Dedifferentiated amniotic fluid mesenchymal stem cell (primary cell): Measurements from ENCODE around the gene GABARAP.

Experiments
- DNase-seq: peaks from one replicate; pipeline ENCODE4 v3.0.0-alpha.2; 2016; ENCODE audit errors: extremely low spot score

GABARAP gene

DNA sequence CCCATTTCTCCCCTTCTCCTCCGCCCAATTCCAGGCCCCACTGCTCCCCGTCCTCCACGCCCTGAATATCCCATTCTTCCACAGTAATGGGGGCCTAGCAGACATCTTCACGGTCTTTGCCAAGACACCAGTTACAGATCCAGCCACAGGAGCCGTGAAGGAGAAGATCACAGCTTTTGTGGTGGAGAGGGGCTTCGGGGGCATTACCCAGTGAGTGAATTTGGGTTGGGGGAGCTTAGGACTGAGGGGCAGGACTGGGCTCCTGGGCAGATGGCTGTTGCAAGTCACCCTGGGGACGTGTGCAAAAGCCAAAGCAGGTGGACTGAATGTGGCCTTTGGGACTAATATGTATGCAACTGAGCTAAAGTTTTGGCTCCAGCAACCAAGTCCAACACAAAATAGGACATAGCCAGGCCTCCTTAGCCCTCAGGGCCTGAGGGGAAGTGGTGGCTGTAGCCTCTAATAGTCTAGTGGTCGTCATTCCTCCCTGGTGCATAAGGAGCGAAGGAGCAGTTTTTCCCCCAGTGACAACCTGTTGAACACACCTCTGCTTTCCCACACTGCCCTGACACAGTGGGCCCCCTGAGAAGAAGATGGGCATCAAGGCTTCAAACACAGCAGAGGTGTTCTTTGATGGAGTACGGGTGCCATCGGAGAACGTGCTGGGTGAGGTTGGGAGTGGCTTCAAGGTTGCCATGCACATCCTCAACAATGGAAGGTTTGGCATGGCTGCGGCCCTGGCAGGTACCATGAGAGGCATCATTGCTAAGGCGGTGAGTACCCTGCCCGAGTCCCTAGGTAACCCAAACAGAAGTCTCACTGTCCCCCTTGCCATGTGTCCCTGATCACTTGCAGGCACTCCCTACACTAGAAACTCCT, 19.9 kb downstream of the GABARAP start:
- no peak for DNase-seq

DNA sequence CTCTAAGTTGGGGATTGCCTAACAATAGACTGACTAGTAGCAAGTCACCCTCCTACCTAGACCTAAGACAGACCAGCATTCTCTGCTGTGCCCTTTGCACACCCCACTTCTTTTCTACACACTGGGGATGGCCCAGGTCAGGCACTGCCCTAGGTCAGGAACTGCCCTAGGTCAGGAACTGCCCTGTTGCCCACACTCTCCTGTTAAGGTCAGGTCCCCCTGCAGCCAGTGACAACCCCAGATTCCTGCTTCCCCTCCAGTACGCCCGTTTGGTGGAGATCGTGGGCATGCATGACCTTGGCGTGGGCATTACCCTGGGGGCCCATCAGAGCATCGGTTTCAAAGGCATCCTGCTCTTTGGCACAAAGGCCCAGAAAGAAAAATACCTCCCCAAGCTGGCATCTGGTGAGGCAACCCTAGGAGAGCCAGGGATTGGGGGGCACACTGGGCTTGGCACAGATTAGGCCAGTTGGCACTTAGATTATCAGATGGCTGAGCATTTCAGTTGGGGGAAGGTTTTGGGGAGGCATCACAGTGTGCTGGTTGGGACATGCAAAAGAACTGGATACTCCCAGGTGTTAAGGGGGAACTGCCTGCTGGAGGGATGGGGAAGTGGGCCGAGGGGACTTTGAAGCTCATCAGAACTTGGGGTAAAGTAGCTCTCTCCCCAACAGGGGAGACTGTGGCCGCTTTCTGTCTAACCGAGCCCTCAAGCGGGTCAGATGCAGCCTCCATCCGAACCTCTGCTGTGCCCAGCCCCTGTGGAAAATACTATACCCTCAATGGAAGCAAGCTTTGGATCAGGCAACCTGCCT, 20.8 kb downstream of the GABARAP start:
- DNase-seq, result no peak

DNA sequence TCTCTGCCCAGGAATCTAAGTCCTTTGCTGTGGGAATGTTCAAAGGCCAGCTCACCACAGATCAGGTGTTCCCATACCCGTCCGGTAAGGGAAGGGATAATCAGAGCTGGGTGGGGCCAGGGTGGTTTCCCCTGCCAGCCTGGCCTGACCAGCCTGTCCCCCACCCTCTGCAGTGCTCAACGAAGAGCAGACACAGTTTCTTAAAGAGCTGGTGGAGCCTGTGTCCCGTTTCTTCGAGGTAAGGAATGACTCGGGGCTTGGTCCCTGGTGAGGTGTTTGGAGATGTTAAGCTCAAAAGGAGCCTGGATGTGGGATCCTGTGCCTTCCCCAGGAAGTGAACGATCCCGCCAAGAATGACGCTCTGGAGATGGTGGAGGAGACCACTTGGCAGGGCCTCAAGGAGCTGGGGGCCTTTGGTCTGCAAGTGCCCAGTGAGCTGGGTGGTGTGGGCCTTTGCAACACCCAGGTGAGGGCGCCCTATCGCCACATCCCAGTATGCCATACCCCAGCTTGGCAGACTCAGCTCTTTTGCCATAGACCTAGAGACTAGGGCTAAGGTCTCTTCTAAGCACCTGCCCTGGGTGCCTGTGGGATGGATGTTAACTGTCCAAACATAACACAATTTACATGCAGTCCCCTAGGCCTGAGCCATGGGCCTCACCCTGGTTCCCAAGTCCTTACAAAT, 21.5 kb downstream of the GABARAP start:
- no peak for DNase-seq

DNA sequence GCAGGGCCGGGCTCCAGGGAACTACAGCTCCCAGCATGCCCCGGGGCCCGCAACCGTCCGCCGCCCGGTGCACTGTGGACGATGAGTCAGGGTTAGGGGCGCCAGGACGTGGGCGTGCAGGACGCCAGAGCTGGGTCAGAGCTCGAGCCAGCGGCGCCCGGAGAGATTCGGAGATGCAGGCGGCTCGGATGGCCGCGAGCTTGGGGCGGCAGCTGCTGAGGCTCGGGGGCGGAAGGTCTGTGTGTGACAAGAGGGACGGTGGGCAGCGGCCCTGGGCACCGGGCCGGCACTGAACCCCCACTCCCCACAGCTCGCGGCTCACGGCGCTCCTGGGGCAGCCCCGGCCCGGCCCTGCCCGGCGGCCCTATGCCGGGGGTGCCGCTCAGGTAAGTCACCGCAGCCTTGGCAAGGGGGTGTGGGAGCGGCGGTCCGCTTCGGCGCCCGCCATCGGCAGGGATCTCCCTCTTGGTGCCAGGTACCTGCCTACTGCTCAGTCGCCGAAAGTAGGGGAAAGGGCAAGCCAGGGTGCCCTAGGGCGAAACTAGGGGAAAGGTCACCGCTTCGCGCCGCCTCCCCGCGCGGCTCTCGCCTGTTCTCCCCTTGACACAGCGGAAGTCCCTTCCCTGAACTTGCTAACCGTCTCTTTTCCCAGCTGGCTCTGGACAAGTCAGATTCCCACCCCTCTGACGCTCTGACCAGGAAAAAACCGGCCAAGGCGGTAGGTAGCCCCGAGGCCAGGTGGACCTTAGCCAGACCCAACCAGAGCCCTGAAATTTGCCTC, 22.2 kb downstream of the GABARAP start, which contains the start of the genes ACADVL and DLG4:
TSS of gene ACADVL (plus strand) at position 127 of the 781 bp plus-strand sequence. CDS start at position 174, 47 bp downstream.
TSS of gene DLG4 (minus strand) at position 25 of the 781 bp plus-strand sequence.
- DNase-seq, result peak; percentile 87

DNA sequence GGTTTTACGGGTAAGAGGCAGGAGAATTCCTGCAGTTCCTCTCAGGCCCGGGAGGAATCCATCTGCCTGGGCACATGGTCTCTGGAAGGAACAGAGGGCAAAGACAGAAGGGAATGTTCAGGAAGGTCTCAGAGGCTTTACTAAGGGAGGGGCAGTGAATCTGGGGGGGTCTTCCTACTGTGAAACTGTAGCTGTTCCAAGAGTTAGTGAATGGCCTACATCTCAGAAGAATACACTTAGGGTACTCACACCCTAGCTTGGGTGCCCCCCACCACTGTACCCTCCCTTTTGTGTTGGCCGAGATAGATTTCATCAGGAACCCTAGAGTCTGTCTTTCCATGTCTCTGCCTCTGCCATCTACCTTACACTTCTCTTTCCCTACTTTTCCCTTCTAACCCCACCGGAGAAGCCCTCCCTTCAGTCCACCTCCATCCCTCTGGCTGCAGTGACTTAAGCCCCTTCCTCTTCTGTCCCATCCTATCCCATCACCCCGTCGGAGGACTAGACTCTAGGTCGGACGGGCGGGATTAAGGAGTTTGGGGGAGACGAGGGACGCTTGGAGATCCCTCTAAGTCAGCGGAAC, 22.9 kb downstream of the GABARAP start:
- DNase-seq, result no peak

DNA sequence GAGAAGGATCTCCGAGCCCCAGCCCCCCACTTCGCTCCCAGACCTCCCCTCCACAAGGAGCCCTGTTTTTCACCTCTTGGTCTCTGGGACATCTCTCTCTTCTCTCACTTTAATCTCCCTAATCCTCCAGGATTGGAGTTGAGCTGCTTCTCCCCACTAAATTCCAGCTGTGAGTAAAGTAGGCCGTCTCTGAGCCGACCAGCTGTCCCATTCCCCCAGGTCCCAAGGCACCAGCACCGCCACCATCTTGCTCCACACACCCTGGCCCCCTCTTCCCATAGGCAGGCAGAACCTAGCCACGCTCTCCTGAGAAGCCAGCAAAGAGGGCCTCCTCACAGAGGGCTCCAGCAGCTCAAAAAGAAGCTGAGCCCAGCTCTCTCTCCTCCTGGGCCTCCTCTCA, 23.5 kb downstream of the GABARAP start:
- no peak for DNase-seq

DNA sequence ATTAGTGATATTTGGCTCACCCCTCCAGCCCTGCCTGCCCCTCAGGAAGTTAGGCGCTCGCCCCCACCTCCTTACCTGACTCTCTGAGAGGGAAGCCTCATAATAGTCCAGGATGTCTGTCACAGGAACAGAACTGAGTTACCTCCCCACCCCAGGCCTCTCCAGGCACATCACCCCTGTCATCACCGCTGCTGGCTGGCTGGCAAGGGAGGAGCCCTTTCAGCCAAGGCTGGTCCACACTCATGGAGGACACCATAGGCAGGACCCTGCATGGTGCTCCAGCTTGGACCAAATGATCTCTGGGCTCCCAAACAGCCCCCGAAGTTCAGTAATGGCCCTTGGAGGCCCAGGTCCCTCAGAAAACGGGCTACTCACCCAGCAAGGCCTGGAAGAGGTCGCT, 24.1 kb downstream of the GABARAP start:
- DNase-seq, result no peak

DNA sequence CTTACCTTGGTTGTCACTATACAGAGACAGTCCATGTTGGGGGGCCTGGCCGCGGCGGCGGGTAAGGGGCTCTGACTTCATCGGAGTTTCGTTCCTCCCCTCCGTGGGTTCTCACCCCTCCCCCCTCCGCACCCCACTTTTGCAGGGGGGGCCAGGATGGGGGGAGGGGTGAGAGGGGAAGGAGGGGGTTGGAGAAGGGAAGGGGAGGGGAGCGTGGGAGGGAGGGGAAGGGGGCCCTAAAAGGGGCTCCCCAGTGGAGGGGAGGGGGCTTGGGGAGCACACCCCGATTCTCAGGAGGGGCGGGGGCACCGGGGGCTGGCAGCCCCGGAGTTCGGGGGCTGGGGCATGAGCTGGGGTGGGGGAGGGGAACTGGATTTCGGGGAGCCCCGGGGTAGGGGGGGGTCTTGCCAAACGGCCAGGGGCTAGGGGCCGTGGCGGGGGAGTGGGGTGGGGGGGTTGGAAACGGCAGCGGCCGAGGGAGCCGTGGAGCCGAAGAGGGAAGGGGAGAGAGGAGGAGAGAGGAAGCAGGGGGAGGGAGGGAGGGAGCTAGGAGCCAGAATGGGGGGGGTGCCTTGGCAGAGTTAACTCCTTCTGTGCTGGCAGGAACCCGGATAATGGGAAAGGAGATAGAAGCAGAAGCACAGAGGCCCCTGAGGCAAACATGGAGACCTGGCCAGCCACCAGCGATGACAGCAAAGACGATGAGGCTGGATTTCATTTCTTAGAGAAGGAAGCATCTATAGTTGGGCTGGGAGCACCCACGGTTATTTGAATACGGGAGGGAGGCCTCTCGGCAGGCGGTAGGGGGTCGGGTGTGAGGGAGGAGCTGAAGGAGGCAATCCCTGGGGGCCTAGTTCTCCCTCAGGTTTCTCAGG, 24.9 kb downstream of the GABARAP start:
- peak; percentile 57 for DNase-seq

DNA sequence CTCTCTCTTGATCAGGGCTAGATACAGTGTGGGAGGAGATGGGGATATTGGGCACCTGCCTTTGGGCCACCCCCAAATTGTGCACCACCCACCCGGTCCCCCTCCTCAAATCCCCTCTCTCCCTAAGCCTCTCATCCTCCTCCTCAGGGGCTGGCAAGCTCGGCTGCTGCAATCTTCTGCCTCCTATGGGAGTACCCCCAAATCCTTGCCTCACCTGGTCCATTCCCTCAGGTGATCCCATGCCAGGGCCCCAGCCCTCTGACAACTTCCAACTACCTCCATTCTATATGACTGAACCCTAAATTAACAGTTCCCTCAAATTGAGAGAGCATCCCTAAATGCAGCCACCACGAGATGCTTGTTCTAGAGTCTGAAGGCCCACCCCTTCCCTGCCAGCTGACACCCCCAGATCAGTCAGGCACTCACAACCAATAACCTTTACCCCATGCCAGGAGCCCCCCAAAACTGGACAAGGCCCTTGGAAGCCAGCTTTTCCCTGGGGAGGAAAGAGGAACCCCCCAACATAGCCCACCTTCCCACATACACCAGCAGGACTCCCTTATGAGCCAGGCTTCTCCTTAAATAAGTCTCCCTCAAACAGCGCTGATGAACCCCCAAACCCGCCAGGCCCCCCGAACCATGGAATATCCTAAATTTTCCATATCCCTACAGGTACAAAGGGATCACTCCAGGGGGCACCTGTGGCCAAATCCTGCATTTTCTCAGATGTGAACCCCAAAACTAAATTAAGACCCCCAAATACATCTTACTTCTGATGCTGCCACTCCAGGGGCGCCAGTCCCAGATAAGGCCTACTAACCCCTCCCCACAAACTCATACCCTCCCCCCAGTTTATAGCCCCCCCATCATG, 25.8 kb downstream of the GABARAP start:
- no peak for DNase-seq

DNA sequence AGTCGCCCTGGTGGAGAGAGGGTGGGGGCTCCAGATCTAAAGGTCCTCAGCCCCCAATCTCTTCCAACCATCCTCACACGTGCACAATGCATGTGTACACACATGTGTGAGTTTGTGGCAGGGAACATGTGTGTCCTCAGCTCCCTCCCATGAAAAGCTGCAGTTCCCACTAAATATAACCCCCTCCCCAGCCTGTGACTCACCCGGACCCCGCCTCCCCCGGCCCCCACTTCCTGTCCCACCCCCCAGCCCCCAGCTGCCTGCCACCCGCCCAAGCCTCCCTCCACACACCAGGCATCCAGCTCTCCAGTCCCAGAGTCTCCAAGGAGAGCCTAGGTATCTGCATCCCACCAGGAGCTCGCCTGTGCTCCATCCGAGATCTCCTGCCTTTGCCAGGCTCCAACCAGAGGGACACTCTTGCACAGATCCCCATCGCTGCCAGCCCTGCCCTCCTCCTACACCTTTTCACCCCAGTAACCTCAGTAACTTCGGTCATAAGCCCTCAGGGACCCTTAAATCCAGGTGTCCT, 26.5 kb downstream of the GABARAP start:
- no peak for DNase-seq

DNA sequence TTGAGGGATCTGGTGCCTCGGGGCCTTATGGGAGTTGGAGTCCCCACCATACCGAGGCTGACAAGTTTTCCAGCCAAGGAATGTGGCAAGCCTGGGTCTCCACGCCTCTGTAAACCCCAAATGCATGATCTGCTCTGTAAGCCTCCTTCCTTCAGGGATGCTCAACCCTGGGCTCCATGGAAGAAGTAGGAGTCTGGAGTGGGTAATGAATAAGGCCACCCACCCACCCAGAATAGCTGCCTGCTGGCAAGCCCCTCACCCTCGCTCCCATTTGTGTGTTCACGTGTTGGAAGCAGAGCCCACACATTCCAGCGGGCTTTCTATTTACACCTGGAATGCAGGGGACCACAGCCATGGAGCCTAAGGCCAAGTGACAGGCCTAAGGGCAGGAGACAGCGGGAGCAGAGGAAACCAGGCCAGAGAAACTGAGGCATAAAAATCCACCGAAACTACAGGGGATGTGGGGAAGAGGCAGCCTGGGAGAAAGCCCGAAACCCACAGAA, 27.1 kb downstream of the GABARAP start:
- no peak for DNase-seq

DNA sequence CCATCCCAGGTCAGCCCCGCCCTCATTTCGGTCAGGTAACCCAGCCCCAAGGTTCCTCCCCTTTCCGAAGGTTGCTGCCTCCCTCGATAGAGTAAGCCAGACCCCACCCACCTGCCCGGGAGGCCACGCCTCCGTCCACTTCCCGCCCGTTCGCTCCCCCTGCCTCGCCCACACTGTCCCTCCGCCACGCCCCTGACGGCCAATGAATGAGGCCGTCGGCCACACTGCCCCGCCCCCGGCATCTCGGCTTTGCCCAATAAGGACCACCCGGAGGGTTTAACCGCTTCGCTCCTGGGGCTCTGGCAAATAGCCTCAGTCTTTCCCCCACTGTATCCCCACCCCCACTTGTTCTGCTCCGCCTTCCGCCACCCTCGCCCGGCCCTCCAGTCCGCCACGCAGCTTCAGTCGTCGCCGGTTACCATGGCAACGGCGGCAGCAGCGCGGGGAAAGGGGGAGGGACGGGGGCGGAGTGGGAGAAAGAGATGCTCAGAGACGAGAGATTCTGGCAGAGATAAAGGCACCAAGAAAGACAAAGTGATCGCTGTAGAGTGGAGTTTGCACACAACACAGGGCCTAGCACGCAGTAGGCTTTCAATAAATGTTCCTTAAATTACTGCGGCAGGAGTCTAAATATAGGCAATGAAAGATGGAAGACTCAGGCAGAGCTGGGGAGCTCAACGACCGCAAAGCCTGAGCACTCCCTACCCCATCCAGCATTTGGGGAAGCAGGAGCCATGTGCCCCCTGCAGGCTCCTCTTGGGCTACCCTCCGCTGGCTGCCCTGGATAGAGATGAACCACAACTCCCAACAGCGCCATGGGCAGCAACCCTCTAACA, 27.7 kb downstream of the GABARAP start:
- peak; percentile 94 for DNase-seq

DNA sequence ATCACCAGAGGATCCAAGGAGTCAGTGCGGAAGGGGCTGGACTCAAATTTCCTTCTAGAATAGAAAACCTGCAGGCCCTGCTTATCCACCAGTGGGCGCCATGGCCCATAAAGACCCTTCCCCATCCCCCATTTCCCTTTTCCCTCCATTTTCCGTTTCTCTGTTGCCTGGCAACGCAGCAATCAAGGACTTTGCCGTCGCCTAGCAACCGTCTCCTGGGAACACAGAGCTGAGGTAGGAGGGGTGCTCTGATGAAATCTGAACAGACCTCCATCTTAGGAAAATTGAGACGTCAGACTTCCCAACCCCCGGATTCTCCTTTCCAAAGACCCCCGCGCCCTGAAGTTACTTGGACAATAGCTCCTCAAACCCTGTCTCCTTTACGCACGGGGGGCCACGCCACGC, 28.4 kb downstream of the GABARAP start:
- DNase-seq, result peak; percentile 21

DNA sequence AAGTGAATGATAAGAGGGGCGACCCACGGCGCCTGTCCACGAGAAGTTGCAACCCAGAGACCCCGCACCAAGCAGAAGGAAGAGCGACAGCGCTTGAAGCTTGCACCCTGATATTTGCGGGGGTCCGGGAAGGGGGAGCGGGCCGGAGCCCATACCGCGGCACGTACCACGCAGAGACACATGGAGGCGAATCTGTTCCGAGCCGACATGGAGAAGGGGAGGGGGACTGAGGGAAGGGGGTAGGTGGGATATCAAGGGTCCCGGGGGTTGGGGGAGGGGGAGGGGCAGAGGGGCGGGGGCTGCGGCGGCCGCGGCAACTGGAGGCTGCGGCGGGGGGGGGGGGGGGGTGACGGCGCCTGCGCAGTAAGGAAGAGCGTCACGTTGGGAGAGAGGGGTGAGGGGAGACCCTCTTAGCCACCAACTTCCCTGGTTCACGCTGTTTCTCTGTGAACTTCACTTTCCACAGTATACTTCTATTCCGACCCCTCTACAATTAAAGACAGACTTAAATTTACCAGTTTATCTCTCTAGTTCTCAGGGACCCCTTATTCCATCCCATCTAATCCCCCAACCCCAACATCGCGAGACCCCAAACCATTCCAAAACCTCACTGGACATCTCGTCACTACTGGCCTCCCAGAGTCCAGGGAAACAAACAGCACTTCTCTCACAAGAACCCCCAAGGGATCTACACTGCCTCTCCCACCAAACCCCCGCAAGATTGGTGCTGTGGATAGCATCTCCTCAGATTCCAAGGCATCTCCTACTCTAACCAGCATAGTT, 30.6 kb downstream of the GABARAP start:
- DNase-seq, result no peak

DNA sequence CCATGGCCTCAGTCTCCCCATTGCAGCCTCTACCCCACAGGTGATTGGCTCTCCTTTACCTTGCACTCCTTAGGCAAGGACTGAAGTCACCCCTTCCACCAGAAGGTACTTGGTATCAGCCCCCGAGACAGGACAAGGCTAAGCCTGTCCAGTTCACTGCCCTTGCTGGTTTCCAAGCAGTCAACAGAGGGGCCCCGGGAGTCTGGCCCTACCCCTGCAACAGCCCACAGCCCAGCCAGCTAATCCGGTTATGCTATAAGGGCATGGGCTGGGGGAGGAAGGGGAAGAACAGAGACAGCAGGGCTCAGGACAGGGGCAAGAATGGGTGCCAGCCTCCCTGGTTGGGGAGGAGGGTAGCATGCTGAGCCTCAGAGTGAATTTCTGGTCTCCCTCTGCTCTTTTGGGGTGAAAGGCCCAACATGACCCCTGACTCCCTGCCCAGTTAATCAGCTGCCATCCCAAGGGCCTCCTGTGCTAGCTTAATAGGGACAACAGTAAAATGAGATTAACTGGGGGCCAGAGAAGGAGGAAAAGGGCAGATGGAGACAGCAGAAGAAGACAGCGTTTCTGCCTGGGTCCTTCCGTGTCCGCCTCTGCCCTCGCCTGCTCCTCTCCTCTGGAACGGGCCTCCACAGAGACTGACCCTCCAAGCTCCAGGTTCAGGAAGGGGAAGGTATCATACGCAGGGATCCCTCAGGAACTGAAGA, 33.3 kb downstream of the GABARAP start:
- DNase-seq, result no peak

DNA sequence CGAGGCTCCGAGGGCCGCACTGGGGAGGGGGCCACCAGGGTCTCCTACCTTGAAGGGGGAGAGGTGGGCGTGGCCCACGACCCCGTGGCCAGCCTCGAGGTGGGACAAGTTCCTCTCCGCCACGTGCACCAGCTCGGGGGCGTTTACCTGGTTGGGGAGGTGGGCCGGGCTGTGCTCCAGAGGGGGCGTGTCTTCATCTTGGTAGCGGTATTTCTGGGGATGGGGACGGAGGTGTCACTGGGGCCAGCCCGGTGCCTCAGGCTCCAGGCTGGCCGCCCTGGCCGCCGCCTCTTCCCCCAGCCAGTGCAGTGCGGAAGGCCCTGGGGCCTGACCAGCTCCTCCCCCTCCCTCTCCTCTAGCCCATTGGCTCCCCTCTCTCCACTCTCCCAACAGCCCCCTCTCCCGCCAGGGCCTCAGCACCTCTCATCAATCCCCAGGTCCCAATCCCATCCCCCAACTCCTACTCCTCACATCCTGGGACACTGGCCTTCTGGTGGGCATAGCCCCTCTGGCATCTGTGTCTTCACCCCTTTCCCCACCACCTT, 34.1 kb downstream of the GABARAP start:
- DNase-seq, result no peak
